Peyer's patch (tissue), 4 donors: ENCODE data around the gene LDHAL6B. TPM values are rescaled to one million over a fixed set of nuclear protein-coding genes. Genes with fewer than 3 reads are reported as not detected.

Experiments used
- DNase-seq, 3 donors: peaks; one replicate each; pipeline ENCODE4 v3.0.0-alpha.2; 2017 to 2019
- H3K27ac ChIP-seq, 4 donors: fragments of 200-600 bp; sonication (generic); one replicate each; pipeline ENCODE4 v1.5.1; 2016 to 2019
- H3K27me3 ChIP-seq, 2 donors: fragments of 200-600 bp; sonication (generic); one replicate each; pipeline ENCODE4 v1.5.1; 2019
- H3K36me3 ChIP-seq, 3 donors: fragments of 200-600 bp; sonication (generic); one replicate each; pipeline ENCODE4 v1.5.1; 2016 to 2019
- H3K4me1 ChIP-seq, 4 donors: fragments of 200-600 bp; sonication (generic); one replicate each; pipeline ENCODE4 v1.5.1; 2016 to 2019
- H3K4me3 ChIP-seq, 4 donors: fragments of 200-600 bp; sonication (generic); 1 replicate in 3 of 4; 2 replicates in 1 of 4; pipeline ENCODE4 v1.5.1; 2016 to 2019; ENCODE audit warnings: mild to moderate bottlenecking in 1 of 4
- H3K9me3 ChIP-seq, 4 donors: fragments of 200-600 bp; sonication (generic); one replicate each; pipeline ENCODE4 v1.5.1; 2016 to 2019; ENCODE audit warnings: mild to moderate bottlenecking in 1 of 4
- CTCF ChIP-seq, 6 experiments: fragments of 450-650 bp in 4 of 6; fragments of 200-600 bp in 2 of 6; sonication (generic) in 1 of 6; IDR thresholded peaks; one replicate each; pipeline ENCODE4 v1.5.1; 2017 to 2019; ENCODE audit warnings: antibody characterized with exemption in 6 of 6, mild to moderate bottlenecking in 3 of 6, moderate library complexity in 1 of 6
- POLR2A ChIP-seq, 2 donors: fragments of 450-650 bp; IDR thresholded peaks; one replicate each; pipeline ENCODE4 v1.5.1; 2017; ENCODE audit warnings: antibody characterized with exemption in 2 of 2, mild to moderate bottlenecking in 2 of 2, moderate library complexity in 2 of 2
- total RNA-seq, 4 donors: library from RNA; depleted of rRNA; stranded (reverse); fragments of >200 nt; gene quantifications; one replicate each; pipeline ENCODE4 v1.1.0, GENCODE V29; 2016

Gene LDHAL6B
- total RNA-seq, 4 donors from 2014 or later, result not detected

GRCh38 chr15:59189241-59189640 lies 17.4 kb upstream of the LDHAL6B start:
- H3K27me3 ChIP-seq, result no peaks in the 10 kb centered on the region
- no peaks in the 10 kb centered on the region for H3K4me1 ChIP-seq
- H3K27ac ChIP-seq, result no peak overlapping the region
- H3K4me3 ChIP-seq, result no peak overlapping the region
- TF ChIP-seq CTCF (IDR thresholded peaks at IDR 0.05) (no peak), POLR2A (IDR thresholded peaks at IDR 0.05) (no peak)
- no peaks in the 10 kb centered on the region for H3K9me3 ChIP-seq
- peaks cover 0 to 92% (median 0%) of the 10 kb centered on the region in 3 donors for H3K36me3 ChIP-seq
- DNase-seq, result no peak

DNA sequence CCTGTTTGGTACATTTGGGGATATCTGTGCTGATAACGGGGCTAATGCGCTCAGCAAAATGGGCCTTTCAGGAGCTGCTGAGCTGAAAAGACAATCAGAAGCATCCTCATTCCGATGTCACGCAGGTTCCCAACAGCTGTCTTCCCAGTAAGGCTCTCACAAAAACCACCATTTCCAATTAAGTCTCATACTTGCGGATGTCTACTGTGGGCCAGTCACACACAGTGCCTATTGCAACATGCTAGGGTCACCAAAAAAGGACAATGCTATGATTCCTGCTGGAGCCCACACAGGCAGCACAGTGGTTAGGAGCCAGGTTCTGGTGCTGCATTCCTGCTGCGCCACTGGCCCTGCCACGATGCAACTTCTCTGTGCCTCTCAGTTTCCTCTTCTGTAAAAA lies 16.4 kb upstream of the LDHAL6B start:
- no peak overlapping the region for H3K4me3 ChIP-seq
- H3K36me3 ChIP-seq, result peaks cover 0 to 94% (median 0%) of the 10 kb centered on the region in 3 donors
- no peaks in the 10 kb centered on the region for H3K4me1 ChIP-seq
- H3K27ac ChIP-seq, result no peak overlapping the region
- no peaks in the 10 kb centered on the region for H3K27me3 ChIP-seq
- H3K9me3 ChIP-seq, result no peaks in the 10 kb centered on the region
- TF ChIP-seq POLR2A (IDR thresholded peaks at IDR 0.05) (no peak), CTCF (IDR thresholded peaks at IDR 0.05) (no peak)
- DNase-seq, result no peak

DNA sequence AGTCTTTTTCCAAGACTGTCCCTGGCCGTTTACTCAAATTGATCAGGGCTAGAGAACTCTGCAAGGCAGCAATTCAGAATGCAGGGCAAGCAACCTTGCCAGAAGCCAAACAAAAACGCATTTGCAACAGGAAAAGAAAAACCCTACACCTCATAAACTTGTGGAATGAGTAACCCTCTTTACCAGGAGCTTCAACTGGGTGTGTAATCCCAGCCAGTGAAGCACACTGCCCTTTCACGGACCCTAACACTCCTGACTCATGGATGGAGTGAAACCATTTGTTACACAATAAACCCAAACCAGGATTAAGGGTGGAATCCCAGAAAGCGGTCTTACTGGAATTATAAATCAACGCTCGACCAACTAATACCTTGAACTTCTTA lies 14.8 kb upstream of the LDHAL6B start:
- no peaks in the 10 kb centered on the region for H3K4me1 ChIP-seq
- TF ChIP-seq CTCF (IDR thresholded peaks at IDR 0.05) (no peak), POLR2A (IDR thresholded peaks at IDR 0.05) (no peak)
- no peaks in the 10 kb centered on the region for H3K27me3 ChIP-seq
- H3K9me3 ChIP-seq, result no peaks in the 10 kb centered on the region
- DNase-seq, result no peak
- H3K27ac ChIP-seq, result no peak overlapping the region
- peaks cover 0 to 90% (median 0%) of the 10 kb centered on the region in 3 donors for H3K36me3 ChIP-seq
- no peak overlapping the region for H3K4me3 ChIP-seq

- Histone ChIP-seq H3K27ac (no peak overlapping the region), H3K27me3 (no peaks in the 10 kb centered on the region), H3K36me3 (peaks cover 0 to 79% (median 0%) of the 10 kb centered on the region in 3 donors), H3K9me3 (no peaks in the 10 kb centered on the region), H3K4me1 (no peaks in the 10 kb centered on the region), H3K4me3 (no peak overlapping the region)
- no peak for TF ChIP-seq POLR2A (IDR thresholded peaks at IDR 0.05)
- DNase-seq, result no peak
Observed at GRCh38 chr15:59194639-59195325, 11.9 kb upstream of the LDHAL6B start.

GRCh38 chr15:59196416-59196815 lies 10.2 kb upstream of the LDHAL6B start:
- no peaks in the 10 kb centered on the region for H3K4me1 ChIP-seq
- H3K9me3 ChIP-seq, result no peaks in the 10 kb centered on the region
- TF ChIP-seq CTCF (IDR thresholded peaks at IDR 0.05) (no peak), POLR2A (IDR thresholded peaks at IDR 0.05) (no peak)
- no peak for DNase-seq
- no peaks in the 10 kb centered on the region for H3K27me3 ChIP-seq
- no peak overlapping the region for H3K27ac ChIP-seq
- no peak overlapping the region for H3K4me3 ChIP-seq
- peaks cover 0 to 81% (median 0%) of the 10 kb centered on the region in 3 donors for H3K36me3 ChIP-seq

GRCh38 chr15:59197454-59197853 lies 9.2 kb upstream of the LDHAL6B start:
- Histone ChIP-seq H3K27me3 (no peaks in the 10 kb centered on the region), H3K36me3 (peaks cover 0 to 81% (median 0%) of the 10 kb centered on the region in 3 donors), H3K4me1 (no peaks in the 10 kb centered on the region), H3K4me3 (no peak overlapping the region), H3K27ac (no peak overlapping the region), H3K9me3 (no peaks in the 10 kb centered on the region)
- DNase-seq, result no peak
- TF ChIP-seq CTCF (IDR thresholded peaks at IDR 0.05), result no peak
- no peak for TF ChIP-seq POLR2A (IDR thresholded peaks at IDR 0.05)
